Measurements from ENCODE around the gene SNX18. TPM values are rescaled to one million over a fixed set of nuclear protein-coding genes. Genes with fewer than 3 reads are reported as not detected.

The SNX18 gene
- total and polyA plus RNA-seq, 10 donors, result 4.8 to 82.5 (median 68.1) TPM

- Histone ChIP-seq H3K4me1 (peaks cover 0 to 30% (median 7%) of the 10 kb centered on the region in 6 donors), H3K36me3 (no peaks in the 10 kb centered on the region), H3K4me3 (peak overlapping the region in 1 of 8 donors; percentile 43), H3K27me3 (replicated peaks in 1 of 7) (no peaks in the 10 kb centered on the region), H3K27ac (peak overlapping the region in 7 of 8 donors; percentile 52 to 87 (median 67)), H3K9me3 (peaks cover 0 to 15% (median 10%) of the 10 kb centered on the region in 8 donors)
- WGBS, 5 donors, result 61 to 86% (median 75%) methylated on average over 3 of the region's 3 CpGs
- DNase-seq, result no peak
- TF ChIP-seq CTCF (IDR thresholded peaks at IDR 0.05 in 8 of 11, conservative IDR thresholded peaks at IDR 0.05 in 3 of 11) (no peak), POLR2A (IDR thresholded peaks at IDR 0.05) (no peak), POLR2AphosphoS5 (IDR thresholded peaks at IDR 0.05) (no peak)
- intact Hi-C loops (cut with DNase I; ENCODE audit: low total_unique reads), result no loop called here
Measured at GRCh38 chr5:54590824-54591223, 73.3 kb downstream of the SNX18 start.

GRCh38 chr5:54593779-54594178 is 76.2 kb downstream of the SNX18 start:
- DNase-seq, result no peak
- no peak overlapping the region for H3K4me3 ChIP-seq
- H3K27me3 ChIP-seq (replicated peaks in 1 of 7), result no peaks in the 10 kb centered on the region
- TF ChIP-seq POLR2AphosphoS5 (IDR thresholded peaks at IDR 0.05), result no peak
- TF ChIP-seq CTCF (IDR thresholded peaks at IDR 0.05 in 8 of 11, conservative IDR thresholded peaks at IDR 0.05 in 3 of 11), result no peak
- TF ChIP-seq POLR2A (IDR thresholded peaks at IDR 0.05), result no peak
- H3K36me3 ChIP-seq, result no peaks in the 10 kb centered on the region
- no peak overlapping the region for H3K27ac ChIP-seq
- intact Hi-C loops (cut with DNase I; ENCODE audit: low total_unique reads), result no loop called here
- peaks cover 0 to 20% (median 13%) of the 10 kb centered on the region in 8 donors for H3K9me3 ChIP-seq
- H3K4me1 ChIP-seq, result peaks cover 0 to 30% (median 7%) of the 10 kb centered on the region in 6 donors

GRCh38 chr5:54594181-54594580 is 76.6 kb downstream of the SNX18 start:
- no peak for DNase-seq
- no peaks in the 10 kb centered on the region for H3K36me3 ChIP-seq
- no peak overlapping the region for H3K27ac ChIP-seq
- H3K4me3 ChIP-seq, result no peak overlapping the region
- H3K9me3 ChIP-seq, result peaks cover 0 to 22% (median 13%) of the 10 kb centered on the region in 8 donors
- peaks cover 0 to 29% (median 7%) of the 10 kb centered on the region in 6 donors for H3K4me1 ChIP-seq
- intact Hi-C loops (cut with DNase I; ENCODE audit: low total_unique reads), result no loop called here
- H3K27me3 ChIP-seq (replicated peaks in 1 of 7), result no peaks in the 10 kb centered on the region
- TF ChIP-seq POLR2AphosphoS5 (IDR thresholded peaks at IDR 0.05) (no peak), POLR2A (IDR thresholded peaks at IDR 0.05) (no peak), CTCF (IDR thresholded peaks at IDR 0.05 in 8 of 11, conservative IDR thresholded peaks at IDR 0.05 in 3 of 11) (no peak)

GRCh38 chr5:54595721-54596120 is 78.2 kb downstream of the SNX18 start:
- intact Hi-C loops (cut with DNase I; ENCODE audit: low total_unique reads), result no loop called here
- H3K36me3 ChIP-seq, result no peaks in the 10 kb centered on the region
- TF ChIP-seq POLR2AphosphoS5 (IDR thresholded peaks at IDR 0.05) (no peak), POLR2A (IDR thresholded peaks at IDR 0.05) (no peak), CTCF (IDR thresholded peaks at IDR 0.05 in 8 of 11, conservative IDR thresholded peaks at IDR 0.05 in 3 of 11) (no peak)

More at GRCh38 chr5:54595721-54596120, 78.2 kb downstream of the SNX18 start:
- Histone ChIP-seq H3K9me3 (peaks cover 0 to 27% (median 15%) of the 10 kb centered on the region in 8 donors), H3K4me3 (no peak overlapping the region), H3K4me1 (peaks cover 0 to 13% (median 3%) of the 10 kb centered on the region in 6 donors), H3K27ac (no peak overlapping the region), H3K27me3 (replicated peaks in 1 of 7) (no peaks in the 10 kb centered on the region)
- no peak for DNase-seq

Other genes starting within 250 kb of the SNX18 start
- 10 to 100 TPM; 25.9 to 70.2 (median 38.3) TPM for gene ARL15, start 207.2 kb upstream of the SNX18 start, total RNA-seq
- 10 to 100 TPM in 2 of 3 donors, 1 to 10 TPM in 1; 6.3 to 13.0 (median 10.1) TPM for gene ARL15, start 207.2 kb upstream of the SNX18 start, polyA plus RNA-seq
- under 1 TPM in 1 of 7 donors, not detected in 6; 0.49 TPM for gene HSPB3, start 62.1 kb upstream of the SNX18 start, total RNA-seq
- gene HSPB3, start 62.1 kb upstream of the SNX18 start, polyA plus RNA-seq, result under 1 TPM; 0.45 to 0.67 (median 0.59) TPM

Measured in spleen (tissue), 11 donors.